Liver (tissue), 3 donors: ENCODE results near the gene ERGIC1.

Source experiments
- EGR1 ChIP-seq, 2 donors: IDR thresholded peaks; 2 replicates each; pipeline ENCODE4 v1.6.1; 2016 to 2018; ENCODE audit warnings: antibody characterized with exemption in 2 of 2, low read depth in 2 of 2
- FOXA1 ChIP-seq: IDR thresholded peaks from 2 replicates; pipeline ENCODE4 v1.6.1; 2016; ENCODE audit warnings: antibody characterized with exemption
- GABPA ChIP-seq, 2 donors: IDR thresholded peaks in 1 of 2; conservative IDR thresholded peaks in 1 of 2; 2 replicates each; pipeline ENCODE4 v1.6.1; 2016; ENCODE audit warnings: antibody characterized with exemption in 2 of 2, mild to moderate bottlenecking in 1 of 2, moderate library complexity in 1 of 2
- HNF4A ChIP-seq, 2 donors: conservative IDR thresholded peaks; 2 replicates each; pipeline ENCODE4 v1.6.1; 2016; ENCODE audit warnings: antibody characterized with exemption in 2 of 2, mild to moderate bottlenecking in 2 of 2
- JUND ChIP-seq, 2 donors: IDR thresholded peaks; 2 replicates each; pipeline ENCODE4 v1.6.1; 2016; ENCODE audit warnings: antibody characterized with exemption in 2 of 2
- NR2F2 ChIP-seq: IDR thresholded peaks from 2 replicates; pipeline ENCODE4 v1.6.1; 2016; ENCODE audit warnings: antibody characterized with exemption
- RAD21 ChIP-seq, 2 donors: IDR thresholded peaks; 2 replicates each; pipeline ENCODE4 v1.6.1; 2016; ENCODE audit warnings: antibody characterized with exemption in 2 of 2, mild to moderate bottlenecking in 2 of 2
- REST ChIP-seq: IDR thresholded peaks from 2 replicates; pipeline ENCODE4 v1.6.1; 2016; ENCODE audit warnings: antibody characterized with exemption, mild to moderate bottlenecking
- RXRA ChIP-seq, 2 donors: IDR thresholded peaks; 2 replicates each; pipeline ENCODE4 v1.6.1; 2017 to 2018; ENCODE audit warnings: antibody characterized with exemption in 2 of 2, mild to moderate bottlenecking in 1 of 2
- SP1 ChIP-seq: IDR thresholded peaks from 2 replicates; pipeline ENCODE4 v1.6.1; 2018; ENCODE audit warnings: antibody characterized with exemption, mild to moderate bottlenecking
- TAF1 ChIP-seq: conservative IDR thresholded peaks from 2 replicates; pipeline ENCODE4 v1.6.1; 2016; ENCODE audit warnings: antibody characterized with exemption, mild to moderate bottlenecking
- TF ChIP-seq, protein P1 (sequence below): fragments of 150-350 bp; IDR thresholded peaks from 2 replicates; pipeline ENCODE4 v1.5.1; 2017; ENCODE audit warnings: improper control_type of control experiment, low read depth, low read length; ENCODE audit not compliant: missing input control
- TF ChIP-seq, protein P2 (sequence below): IDR thresholded peaks from 2 replicates; pipeline ENCODE4 v1.6.1; 2016; ENCODE audit warnings: antibody characterized with exemption
- TF ChIP-seq, protein P3 (sequence below): IDR thresholded peaks from 2 replicates; pipeline ENCODE4 v1.6.1; 2016; ENCODE audit warnings: antibody characterized with exemption
- donor health status: healthy.
- donor health status: healthy.

DNA sequence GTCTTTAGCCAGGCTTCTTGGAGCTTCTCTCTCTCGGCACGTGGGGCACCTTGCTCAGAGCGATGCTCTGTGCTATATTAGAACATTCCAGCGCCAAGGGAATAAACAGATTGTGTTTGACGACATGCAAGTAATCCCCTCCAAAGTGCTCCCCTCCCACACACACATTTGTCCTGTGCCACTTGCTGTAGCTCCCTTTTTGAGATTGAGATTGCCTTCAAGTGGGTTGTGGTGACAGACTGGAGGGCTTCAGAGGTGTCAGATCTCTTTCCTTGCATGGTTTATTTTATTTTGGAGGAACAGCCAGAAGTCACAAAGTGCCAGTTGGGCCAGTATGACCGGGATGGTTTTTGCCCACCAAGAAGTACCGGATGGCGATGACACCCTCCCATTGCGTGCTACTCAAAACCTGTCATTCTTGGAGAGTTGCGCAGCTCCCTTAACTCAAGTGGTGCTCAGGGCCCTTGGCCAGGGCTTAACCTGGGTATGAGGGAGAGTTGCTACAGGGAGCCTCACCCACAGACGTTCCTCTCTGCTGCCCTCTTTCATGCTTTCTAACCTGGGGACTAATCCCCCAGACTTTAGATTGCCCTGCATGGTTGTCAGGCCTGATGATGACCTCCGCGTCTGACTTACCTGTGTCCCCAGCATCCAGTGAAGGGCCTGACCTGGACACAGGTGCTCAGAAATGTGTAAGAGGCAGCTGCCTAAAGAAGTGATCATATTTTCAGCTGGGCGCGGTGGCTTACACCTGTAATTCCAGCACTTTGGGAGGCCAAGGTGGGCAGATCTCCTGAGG is 106.4 kb downstream of the ERGIC1 start:
- TF ChIP-seq RXRA (IDR thresholded peaks at IDR 0.05) (no peak), GABPA (IDR thresholded peaks at IDR 0.05 in 1 of 2, conservative IDR thresholded peaks at IDR 0.05 in 1 of 2) (no peak), NR2F2 (no peak), HNF4A (conservative IDR thresholded peaks at IDR 0.05) (no peak), REST (no peak), SP1 (no peak), EGR1 (IDR thresholded peaks at IDR 0.05; ENCODE audit: low read depth in 2 of 2) (no peak), FOXA1 (no peak), TAF1 (no peak), RAD21 (IDR thresholded peaks at IDR 0.05) (no peak), JUND (IDR thresholded peaks at IDR 0.05) (no peak)
- TF ChIP-seq, protein P1, sequence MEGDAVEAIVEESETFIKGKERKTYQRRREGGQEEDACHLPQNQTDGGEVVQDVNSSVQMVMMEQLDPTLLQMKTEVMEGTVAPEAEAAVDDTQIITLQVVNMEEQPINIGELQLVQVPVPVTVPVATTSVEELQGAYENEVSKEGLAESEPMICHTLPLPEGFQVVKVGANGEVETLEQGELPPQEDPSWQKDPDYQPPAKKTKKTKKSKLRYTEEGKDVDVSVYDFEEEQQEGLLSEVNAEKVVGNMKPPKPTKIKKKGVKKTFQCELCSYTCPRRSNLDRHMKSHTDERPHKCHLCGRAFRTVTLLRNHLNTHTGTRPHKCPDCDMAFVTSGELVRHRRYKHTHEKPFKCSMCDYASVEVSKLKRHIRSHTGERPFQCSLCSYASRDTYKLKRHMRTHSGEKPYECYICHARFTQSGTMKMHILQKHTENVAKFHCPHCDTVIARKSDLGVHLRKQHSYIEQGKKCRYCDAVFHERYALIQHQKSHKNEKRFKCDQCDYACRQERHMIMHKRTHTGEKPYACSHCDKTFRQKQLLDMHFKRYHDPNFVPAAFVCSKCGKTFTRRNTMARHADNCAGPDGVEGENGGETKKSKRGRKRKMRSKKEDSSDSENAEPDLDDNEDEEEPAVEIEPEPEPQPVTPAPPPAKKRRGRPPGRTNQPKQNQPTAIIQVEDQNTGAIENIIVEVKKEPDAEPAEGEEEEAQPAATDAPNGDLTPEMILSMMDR: no peak
- TF ChIP-seq, protein P2, sequence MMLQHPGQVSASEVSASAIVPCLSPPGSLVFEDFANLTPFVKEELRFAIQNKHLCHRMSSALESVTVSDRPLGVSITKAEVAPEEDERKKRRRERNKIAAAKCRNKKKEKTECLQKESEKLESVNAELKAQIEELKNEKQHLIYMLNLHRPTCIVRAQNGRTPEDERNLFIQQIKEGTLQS: no peak
- TF ChIP-seq, protein P3, sequence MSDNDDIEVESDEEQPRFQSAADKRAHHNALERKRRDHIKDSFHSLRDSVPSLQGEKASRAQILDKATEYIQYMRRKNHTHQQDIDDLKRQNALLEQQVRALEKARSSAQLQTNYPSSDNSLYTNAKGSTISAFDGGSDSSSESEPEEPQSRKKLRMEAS: no peak
